GM21576 (cell line): ENCODE measurements around the gene DTNA.
"Not testable (repeated sequence)": the region's sequence is repeated elsewhere in the genome, so short reads cannot be mapped to it uniquely, and the experiment has no call there.

Experiments used
- ATAC-seq: cut with Tn5 transposase; IDR thresholded peaks from one replicate; pipeline ENCODE4 v1.9.1; 2021; ENCODE audit warnings: mild to moderate bottlenecking, moderate library complexity; ENCODE audit not compliant: unreplicated experiment

The DTNA gene

DNA sequence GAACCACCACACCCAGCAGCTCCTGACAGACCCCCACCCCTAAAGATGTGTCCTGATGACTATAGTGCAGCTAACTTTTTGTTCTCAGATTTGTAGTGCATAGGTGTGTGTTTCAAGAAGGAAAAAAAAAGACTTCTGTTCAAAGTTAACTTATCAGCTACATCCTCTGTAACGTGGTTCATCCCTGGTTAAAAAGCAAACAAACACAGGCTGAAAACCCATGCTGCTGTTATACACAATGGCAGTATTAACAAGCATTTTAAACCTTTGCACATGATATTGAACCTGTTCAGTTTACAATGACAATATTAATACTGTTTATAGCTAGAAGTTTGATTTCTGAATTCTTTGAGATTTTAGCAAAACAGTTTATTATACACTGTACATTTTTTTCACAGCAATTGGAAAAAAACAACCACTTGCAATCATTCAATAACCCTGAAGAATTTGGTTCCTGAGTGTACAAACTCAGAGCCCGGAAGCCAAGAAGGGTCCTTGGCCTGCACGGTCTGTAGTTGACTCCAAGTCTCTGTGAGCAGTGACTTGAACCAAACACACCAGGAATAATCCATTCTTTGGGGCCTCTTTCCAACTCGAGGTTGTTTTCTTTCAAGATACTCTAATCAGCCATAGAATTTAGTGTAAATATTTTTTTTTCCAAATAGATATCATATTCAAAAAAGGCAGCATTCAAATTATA is 177.9 kb downstream of the DTNA start:
- ATAC-seq = no peak

DNA sequence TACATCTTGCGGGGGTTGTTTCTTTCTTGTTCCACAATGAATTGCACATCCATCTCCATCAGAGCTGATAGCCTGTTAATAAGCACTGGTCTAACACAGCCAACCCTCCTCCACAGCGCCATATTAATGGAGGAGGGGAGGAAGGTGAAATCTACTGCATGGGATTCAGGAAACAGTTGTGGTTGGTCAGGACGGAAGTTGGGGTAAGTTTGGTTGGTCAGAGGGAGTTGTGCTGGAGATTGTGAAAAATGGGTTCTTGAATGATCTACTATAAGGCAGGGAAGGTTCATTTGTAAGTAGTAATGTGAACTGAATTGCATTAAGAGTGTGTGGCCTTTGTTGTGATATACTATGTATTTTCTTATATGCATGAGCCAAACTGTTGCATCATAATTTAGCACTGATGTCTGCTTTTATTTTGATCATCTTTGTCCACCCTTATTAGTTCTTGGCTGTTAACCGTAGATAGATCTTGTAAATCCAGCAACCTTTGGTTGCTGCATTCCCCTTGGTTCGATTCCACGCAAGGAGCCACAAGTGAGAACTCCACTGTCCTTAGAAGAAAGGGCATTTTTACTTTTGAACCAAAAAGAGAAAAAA is 180.5 kb downstream of the DTNA start:
- no peak for ATAC-seq

DNA sequence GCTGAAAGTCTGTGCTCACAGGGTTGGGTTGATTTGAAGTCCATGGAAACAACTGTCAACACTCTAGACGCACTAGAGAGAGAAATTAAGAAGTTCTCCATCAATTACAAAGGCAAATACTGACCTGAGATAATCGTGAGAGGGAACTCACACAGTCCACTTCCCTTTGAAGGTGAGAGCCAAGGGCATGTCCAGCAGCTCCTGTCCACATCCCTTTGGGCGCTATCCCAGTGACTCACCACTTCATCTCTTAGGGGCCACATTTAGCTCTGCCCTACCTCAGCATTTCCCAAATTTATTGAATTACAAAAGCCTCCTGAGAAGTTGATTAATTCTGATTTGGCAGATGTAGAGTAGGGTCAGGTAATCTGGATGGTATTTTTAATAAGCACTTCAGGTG is 182.3 kb downstream of the DTNA start:
- no peak for ATAC-seq

DNA sequence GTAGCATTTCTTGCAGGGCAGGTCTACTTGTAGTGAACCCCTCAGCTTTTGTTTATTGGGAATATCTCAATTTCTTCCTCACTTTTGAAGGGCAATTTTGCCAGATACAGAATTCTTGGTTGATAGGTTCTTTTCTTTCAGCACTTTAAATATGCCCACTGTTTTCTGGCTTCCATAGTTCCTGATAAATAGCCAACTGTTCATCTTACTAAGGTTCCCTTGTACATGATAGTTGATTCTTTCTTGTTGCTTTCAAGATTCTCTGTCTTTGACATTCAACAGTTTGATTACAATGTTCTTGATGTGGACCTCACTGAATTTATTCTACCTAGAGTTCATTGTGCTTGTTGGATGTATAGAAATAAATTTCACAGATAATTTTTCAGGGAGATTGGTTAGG is 183.1 kb downstream of the DTNA start:
- ATAC-seq = no peak

DNA sequence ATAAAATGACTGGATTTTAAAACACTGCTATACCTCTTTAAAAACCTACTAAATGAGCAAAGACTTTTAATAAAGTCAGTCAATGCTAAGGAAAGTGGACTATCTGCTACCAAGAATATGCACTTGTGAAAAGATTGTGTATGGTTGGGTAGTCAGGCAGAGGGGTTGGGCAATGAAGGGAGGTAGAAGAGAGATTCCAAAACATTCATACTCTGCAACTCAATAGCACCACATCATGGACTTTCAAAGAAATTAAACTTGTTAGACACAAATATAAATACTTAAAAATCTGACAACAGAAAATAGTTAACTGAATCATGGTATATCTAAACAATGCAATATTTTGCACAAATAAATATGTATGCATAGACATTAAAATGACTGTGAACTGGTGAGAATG is 191.2 kb downstream of the DTNA start:
- ATAC-seq = no peak

DNA sequence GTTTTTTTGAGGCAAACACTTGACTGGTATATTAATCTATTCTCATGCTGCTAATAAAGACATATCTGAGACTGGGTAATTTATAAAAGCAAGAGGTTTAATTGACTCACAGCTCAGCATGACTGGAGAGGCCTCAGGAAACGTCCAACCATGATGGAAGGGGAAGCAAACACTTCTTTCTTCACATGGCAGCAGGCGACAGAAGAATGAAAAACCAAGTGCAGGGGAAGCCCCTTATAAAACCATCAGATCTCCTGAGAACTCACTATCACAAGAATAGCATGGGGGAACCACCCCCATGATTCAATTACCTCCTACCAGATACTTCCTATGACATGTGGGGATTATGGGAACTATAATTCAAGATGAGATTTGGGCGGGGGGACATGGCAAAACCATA is 194.9 kb downstream of the DTNA start:
- no peak for ATAC-seq

DNA sequence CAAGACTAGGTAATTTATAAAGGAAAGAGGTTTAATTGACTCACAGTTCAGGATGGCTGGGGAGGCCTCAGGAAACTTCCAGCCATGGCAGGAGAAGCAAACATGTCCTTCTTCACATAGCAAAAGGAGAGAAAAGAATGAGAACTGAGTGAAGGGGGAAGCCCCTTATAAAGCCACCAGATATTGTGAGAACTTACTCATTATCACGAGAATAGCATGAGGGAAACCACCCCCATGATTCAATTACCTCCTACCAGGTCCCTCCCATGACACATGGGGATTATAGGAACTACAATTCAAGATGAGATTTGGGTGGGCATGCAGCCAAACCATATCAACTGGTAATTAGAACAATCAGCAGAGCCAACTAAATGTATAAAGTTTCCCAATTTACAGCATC is 196.9 kb downstream of the DTNA start:
- not testable (repeated sequence) for ATAC-seq

DNA sequence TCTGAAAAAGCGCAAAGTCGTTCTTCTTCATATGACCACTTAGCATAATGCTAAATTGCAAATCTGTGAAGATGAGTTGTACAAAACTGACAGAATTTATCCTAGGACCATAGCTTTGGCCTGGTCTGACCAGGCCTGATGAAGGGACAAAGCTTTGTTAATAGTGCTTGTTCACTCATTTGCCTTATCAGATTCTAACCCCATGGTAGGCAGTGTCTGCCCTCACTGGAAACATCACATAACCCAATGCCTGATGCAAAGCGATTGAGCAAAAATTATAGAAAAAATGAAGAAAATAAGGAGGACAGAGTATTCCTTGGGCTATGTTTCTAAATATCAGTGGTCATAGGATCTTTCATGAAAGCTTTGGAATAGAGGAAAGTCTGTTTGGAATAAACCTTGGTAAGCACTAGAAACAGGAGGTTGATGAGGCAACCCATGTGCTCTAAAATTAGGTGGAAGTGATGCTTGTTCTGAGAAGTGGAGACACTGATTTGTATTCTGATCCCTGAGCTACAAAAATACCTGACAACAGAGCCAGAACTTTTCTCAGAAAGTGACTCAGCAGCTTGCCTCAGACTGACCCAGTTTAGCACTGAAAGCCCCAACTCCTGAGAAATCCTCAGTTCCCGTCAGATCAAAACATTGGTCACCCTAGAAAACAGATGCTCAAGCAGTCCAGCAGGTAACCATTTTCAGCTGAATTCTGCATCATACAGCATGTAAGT is 199.7 kb downstream of the DTNA start:
- ATAC-seq = no peak

DNA sequence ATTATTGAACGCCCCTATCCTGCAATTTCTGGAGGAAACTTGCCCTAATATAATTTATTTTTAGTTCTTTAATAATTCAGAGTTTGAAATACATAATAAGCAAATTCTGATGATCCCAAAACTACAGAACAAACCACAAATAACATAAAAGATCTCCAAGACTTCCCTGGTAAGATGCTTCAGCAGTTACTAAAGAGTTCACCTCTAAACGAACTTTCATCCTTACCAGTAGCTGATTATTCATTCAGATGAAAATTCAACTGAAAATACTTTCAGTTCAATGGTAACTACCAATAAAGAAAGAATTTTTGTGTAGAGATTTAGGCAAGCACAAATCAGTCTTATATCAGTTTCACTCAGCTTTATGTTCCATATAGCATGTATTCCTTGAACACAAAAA is 201.0 kb downstream of the DTNA start:
- no peak for ATAC-seq

DNA sequence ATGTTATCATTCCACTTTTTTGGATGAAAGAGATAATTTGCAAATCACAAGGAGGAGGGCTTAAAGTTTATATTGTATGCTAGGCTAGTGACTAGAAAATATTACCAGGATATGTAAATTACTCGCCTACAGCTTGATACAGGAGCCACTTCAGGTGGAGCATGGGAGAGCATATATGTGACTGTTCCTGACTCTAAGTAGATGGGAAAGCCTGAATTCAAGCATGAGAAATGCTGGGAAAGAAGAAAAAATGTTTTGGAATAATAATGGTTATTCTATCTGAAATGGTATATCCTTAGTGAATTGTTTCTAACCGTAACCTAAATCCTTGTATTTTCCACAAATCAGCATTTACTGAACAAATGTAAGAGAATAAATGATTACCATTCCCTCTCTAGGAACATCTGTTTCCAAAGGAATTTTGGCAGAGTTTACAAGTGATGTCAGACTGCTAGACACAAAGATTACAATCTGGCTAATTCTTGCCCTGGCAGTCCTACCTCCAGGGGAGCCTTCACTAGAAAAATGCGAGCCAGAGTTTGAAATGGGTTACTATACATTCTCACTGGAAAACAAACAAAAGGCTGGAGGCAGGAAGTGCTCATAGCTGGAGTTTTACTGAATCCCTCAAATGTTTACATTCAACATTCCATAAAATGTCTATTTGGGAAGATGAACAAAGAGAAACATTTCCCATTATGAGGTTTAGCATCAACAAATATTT is 201.7 kb downstream of the DTNA start:
- ATAC-seq = no peak

DNA sequence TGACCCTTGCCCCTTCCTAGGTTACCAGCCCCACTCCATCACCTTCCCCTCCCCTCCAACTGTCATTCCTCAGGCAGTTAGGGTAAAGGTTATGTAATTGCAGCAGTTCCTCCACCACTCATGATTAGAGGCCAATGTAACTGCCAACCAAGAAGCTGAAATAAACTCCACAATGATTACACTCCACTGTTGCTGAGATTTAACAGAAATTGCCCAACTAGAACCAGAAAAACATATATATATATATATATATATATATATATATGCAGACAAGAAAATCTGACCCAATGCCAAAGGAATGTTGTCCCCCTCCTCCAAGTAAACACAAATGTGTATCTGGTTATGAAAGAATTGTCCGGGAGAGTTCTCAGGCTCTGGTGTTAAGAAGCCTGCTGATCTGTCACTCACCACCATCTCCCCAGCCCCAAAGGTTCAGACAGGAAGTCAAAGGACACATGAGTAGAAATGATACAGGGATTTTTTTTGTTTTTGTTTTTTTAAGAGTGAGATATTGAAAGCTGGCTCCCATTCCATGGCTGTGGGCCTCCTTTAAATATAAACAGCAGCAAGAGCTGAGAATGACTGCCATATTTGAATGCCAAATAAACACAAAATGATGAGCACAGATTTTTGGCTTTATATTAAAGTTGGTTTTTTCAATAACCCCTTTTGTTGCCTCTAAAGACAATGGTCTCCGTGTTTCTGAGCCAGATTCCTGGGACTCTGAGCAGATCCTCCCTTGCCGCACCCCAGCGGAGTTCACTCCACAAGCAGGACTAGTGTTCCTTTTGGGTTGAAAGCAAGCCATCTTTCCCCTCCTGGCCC is 204.0 kb downstream of the DTNA start:
- ATAC-seq = no peak

DNA sequence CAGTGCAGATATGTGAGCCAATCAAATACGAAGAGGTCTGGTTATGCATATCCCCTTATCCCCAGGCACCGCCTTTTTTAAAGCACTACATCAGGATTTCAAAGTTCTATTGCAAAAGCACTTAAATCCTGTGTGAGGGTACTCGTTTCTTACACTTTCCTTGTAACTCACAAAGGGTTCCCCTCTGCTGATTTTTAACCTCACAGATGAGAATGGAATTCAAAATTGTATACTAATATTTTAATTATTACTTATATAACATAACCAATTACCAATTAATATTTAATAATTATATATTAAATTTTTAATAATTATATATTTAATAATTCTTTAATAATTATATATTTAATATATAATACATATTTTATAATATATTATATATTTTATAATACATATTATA is 204.9 kb downstream of the DTNA start:
- no peak for ATAC-seq

DNA sequence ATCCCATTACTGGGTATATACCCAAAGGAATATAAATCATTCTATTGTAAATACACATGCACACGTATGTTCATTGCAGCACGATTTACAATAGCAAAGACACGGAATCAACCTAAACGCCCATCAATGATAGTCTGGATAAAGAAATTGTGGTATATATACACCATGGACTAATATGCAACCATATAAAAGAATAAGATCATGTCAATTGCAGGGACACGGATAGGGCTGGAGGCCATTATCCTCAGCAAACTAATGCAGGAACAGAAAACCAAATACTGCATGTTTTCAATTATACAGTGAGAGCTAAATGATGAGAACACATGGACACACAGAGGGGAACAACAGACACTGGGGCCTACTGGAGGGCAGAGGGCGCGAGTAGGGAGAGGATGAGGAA is 206.4 kb downstream of the DTNA start:
- ATAC-seq = not testable (repeated sequence)

DNA sequence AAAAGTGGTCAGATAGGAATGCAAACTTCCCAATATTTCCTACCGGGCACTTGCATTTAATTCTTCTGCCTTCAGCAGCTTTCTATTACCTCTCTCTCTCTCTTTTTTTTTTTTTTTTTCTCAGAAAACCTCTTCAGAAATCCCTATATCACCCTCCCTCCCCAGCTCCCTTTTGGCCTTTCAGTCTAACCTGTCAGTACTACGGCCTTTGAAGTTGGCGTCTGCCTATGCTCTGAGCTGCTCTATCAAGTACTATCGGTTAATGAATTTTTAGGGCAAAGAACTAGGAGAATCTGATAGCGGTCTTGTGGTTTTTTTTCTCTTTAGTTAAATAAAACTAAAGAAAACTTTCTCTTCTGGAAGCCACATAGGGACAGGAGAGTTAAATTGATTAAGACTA is 208.8 kb downstream of the DTNA start:
- ATAC-seq = no peak

DNA sequence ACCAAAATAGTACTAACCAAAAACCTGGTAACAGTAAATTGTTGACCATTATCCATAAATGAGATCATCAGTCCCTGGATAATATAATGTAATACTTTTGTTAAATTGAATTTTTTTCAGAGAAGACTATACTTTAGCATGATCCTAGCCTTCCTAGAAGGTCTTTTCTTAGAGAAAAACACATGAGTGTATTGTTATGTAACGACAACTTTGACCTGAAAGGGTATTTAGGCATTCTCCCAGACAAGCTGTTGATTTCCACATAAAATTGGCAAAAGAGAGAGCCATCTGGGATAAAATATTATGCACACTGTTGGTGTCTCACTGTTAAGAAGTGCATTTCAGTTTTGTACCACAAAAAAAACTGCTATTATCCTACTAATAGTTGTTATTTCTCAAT is 211.1 kb downstream of the DTNA start:
- no peak for ATAC-seq

DNA sequence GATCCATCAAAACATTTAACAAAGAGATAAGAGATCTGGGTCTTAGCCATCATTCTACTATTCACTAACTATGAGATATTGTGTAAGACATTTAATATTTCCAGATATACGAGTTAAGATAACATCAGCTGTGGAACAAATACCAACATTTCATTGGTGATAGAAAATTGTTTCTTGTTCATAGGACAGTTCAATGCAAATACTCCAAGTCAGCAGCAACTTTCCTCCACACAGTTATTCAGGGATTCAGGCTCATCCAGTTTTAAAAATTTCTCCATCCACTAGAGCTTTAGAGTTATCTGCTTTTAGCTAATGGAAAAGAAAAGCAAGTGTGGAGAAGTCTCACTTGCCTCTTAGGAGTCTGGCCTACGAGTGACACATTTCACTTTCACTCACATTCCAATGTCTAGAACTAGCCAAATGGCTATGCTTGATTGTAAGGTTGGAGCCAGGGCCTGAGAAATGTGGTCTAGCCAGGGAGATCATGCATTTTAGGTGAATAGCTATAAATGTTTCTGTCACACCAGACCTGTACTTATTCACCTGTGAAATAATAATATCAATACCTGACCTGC is 211.8 kb downstream of the DTNA start:
- no peak for ATAC-seq

DNA sequence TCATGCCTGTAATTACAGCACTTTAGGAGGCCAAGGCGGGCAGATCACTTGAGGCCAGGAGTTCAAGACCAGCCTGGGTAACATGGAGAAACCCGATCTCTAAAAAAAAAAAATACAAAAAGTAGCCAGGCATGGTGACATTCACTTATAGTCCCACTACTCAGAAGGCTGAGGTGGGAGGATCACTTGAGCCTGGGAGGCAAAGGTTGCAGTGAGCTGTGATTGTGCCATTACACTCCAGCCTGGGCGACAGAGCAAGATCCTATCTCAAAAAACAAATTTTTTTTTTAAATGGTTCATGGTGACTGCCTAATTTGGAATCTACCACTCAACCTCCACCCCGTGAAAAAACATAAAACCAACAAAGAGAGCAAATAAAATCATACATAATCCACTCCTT is 212.5 kb downstream of the DTNA start:
- not testable (repeated sequence) for ATAC-seq

DNA sequence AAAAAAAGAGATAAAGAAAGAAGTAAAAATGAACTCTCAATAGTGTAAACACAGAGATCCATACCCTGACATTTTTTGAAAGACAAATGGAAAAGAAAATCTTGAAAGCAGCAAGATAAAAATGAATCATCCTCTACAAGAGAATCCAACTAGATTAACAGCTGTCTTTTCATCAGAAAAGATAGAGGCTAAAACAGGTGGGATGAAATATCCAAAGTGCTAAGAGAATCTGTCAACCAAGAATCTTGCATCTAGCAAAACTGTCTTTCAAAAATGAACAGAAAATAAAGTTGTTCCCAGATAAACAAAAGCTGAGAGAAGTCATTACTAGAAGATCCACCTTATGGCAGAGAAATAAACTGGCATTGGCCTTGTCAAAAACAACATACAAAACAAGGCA is 213.8 kb downstream of the DTNA start:
- ATAC-seq = no peak

DNA sequence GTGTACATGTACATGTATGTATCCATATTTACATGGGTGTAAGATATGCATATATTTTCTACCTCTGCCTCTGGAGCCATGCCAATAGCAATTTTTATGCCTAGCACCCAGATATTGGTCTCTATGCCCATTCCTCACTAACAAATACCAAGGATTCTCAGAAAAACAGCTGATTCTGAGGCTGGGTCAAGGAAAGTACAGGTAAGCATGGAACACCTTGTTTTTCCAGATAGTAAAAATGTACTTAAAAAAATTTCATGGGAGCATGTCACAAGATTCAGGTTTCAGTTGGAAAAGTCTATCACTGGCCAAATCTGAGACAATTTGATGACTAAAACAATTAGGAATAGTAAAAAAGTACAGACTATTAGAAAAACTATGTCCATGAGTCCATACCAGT is 216.6 kb downstream of the DTNA start:
- no peak for ATAC-seq

DNA sequence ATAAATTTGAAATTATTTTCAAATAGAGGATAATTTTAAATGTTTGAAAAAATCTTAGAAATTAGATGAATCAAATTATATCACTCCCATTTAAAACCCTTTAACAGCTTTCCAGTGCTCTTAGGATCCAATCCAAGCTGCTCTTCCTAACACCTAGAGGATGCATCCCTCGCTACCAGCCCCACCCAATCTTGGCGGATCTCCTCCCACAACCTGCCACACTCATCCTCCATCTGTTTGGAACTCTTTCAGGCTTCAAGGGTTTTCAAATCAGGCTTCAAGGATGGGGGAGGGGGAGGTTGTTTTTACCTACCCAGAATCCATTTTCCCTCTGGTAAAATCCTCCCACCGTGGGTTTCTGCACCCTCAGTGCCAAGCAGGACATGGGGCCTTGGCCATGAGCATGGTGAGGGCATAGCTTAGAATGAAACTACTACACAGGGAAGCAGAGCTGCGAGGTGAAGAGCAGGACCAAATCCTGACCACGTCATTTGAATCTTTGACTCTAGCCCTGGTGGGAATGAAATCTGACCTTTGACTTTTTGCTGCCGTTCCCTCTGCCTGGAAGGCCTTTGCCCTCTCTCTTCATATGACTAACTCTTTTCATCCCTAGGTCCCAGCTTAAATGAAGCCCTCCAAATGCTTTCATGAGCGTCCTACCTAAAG is 218.1 kb downstream of the DTNA start:
- no peak for ATAC-seq
